NCI-H526 treated with DMSO at 0.1 percent for 48 hours (cell line): ENCODE data around the gene MRPL51.
"Not testable (repeated sequence)": the region's sequence is repeated elsewhere in the genome, so short reads cannot be mapped to it uniquely, and the experiment has no call there.

Source experiments
- DNase-seq: peaks from one replicate; lab custom pipeline; 2025; lab: John Stamatoyannopoulos, UW

The MRPL51 gene

GRCh38 chr12:6532051-6532926, 39.2 kb upstream of the MRPL51 start:
- DNase-seq: no peak

GRCh38 chr12:6530576-6531260, 37.7 kb upstream of the MRPL51 start:
- DNase-seq: no peak

GRCh38 chr12:6529291-6529737, 36.3 kb upstream of the MRPL51 start:
- DNase-seq: no peak

- DNase-seq: no peak
Observed at GRCh38 chr12:6528539-6529235, 35.6 kb upstream of the MRPL51 start.

- DNase-seq: no peak
Observed at GRCh38 chr12:6527711-6528110, 34.6 kb upstream of the MRPL51 start.

GRCh38 chr12:6526766-6527525, 33.9 kb upstream of the MRPL51 start:
- no peak for DNase-seq

GRCh38 chr12:6526201-6526600, 33.1 kb upstream of the MRPL51 start:
- DNase-seq: no peak

- DNase-seq: no peak
Observed at GRCh38 chr12:6524648-6525047, 31.6 kb upstream of the MRPL51 start.

- DNase-seq: no peak
Observed at GRCh38 chr12:6523708-6524107, 30.6 kb upstream of the MRPL51 start.

GRCh38 chr12:6522193-6522592, 29.1 kb upstream of the MRPL51 start:
- DNase-seq: no peak

GRCh38 chr12:6520186-6520585, 27.1 kb upstream of the MRPL51 start:
- DNase-seq: no peak

- DNase-seq: no peak
Observed at GRCh38 chr12:6508087-6508486, 15.0 kb upstream of the MRPL51 start.

- no peak for DNase-seq
Observed at GRCh38 chr12:6507102-6507998, 14.3 kb upstream of the MRPL51 start.

GRCh38 chr12:6500466-6500865, 7.4 kb upstream of the MRPL51 start:
- DNase-seq: no peak

- not testable (repeated sequence) for DNase-seq
Observed at GRCh38 chr12:6497291-6497690, 4.2 kb upstream of the MRPL51 start.

- no peak for DNase-seq
Observed at GRCh38 chr12:6494968-6495367, 1.9 kb upstream of the MRPL51 start.

- no peak for DNase-seq
Observed at GRCh38 chr12:6494258-6494743, 1.2 kb upstream of the MRPL51 start.

- peak; percentile 93 for DNase-seq
Observed at GRCh38 chr12:6493497-6494257, 615 bp upstream of the MRPL51 start, which contains the start of gene NCAPD2. Gene NCAPD2, plus strand, starts transcription at chr12:6494102. Its CDS starts 997 bp downstream, at chr12:6495099.

- DNase-seq: not testable (repeated sequence)
Observed at GRCh38 chr12:6490673-6491072, 2.4 kb downstream of the MRPL51 start.

GRCh38 chr12:6489449-6489848, 3.6 kb downstream of the MRPL51 start:
- DNase-seq: no peak
